ENCODE results near the gene FMO2. TPM values are rescaled to one million over a fixed set of nuclear protein-coding genes. Genes with fewer than 3 reads are reported as not detected.
A peak's percentile ranks its signal among the peaks of the same experiment; 100 is the strongest.

FMO2 gene
- total and polyA plus RNA-seq, 8 donors: 13.7 to 63.4 (median 26.2) TPM

- no peaks in the 10 kb centered on the region for H3K36me3 ChIP-seq
- H3K4me3 ChIP-seq: no peak overlapping the region
- ATAC-seq (no peak), DNase-seq (no peak)
- H3K9me3 ChIP-seq: no peaks in the 10 kb centered on the region
- no peak overlapping the region for H3K27ac ChIP-seq
- H3K27me3 ChIP-seq: no peaks in the 10 kb centered on the region
- intact Hi-C loops (cut with DNase I): no loop called here
- TF ChIP-seq, protein P1, sequence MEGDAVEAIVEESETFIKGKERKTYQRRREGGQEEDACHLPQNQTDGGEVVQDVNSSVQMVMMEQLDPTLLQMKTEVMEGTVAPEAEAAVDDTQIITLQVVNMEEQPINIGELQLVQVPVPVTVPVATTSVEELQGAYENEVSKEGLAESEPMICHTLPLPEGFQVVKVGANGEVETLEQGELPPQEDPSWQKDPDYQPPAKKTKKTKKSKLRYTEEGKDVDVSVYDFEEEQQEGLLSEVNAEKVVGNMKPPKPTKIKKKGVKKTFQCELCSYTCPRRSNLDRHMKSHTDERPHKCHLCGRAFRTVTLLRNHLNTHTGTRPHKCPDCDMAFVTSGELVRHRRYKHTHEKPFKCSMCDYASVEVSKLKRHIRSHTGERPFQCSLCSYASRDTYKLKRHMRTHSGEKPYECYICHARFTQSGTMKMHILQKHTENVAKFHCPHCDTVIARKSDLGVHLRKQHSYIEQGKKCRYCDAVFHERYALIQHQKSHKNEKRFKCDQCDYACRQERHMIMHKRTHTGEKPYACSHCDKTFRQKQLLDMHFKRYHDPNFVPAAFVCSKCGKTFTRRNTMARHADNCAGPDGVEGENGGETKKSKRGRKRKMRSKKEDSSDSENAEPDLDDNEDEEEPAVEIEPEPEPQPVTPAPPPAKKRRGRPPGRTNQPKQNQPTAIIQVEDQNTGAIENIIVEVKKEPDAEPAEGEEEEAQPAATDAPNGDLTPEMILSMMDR (IDR thresholded peaks at IDR 0.05): no peak
- no peaks in the 10 kb centered on the region for H3K4me1 ChIP-seq
These were observed 11.3 kb downstream of the FMO2 start for GRCh38 chr1:171196351-171196750.

GRCh38 chr1:171198081-171198480, 13.0 kb downstream of the FMO2 start:
- no peaks in the 10 kb centered on the region for H3K4me1 ChIP-seq
- ATAC-seq (no peak), DNase-seq (peak in 1 of 4 donors; percentile 58)
- H3K4me3 ChIP-seq: no peak overlapping the region
- no peaks in the 10 kb centered on the region for H3K27me3 ChIP-seq
- no peaks in the 10 kb centered on the region for H3K36me3 ChIP-seq
- TF ChIP-seq, protein P1 (IDR thresholded peaks at IDR 0.05): no peak
- no peak overlapping the region for H3K27ac ChIP-seq
- intact Hi-C loops (cut with DNase I): no loop called here
- H3K9me3 ChIP-seq: no peaks in the 10 kb centered on the region

DNA sequence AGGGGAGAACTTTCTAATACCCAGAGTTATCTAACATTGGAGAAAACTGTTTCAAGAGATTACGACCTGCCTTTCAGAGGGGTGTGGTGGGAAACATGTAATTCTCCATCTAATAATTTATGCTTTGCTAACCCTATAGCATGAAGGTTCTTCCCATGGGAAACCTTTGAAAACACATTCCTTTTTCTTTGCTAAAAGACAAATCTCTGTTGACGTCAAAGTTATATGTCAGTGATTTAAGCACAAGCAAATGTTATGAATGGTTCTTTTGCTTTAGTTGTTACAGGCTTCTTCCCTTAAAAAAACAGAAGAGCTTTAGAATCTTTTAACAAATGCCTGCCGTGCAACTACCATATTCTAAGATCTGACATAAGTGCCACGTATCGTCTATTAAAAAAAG, 19.2 kb downstream of the FMO2 start:
- no peaks in the 10 kb centered on the region for H3K9me3 ChIP-seq
- no peaks in the 10 kb centered on the region for H3K36me3 ChIP-seq
- no peak overlapping the region for H3K4me3 ChIP-seq
- DNase-seq (no peak), ATAC-seq (no peak)
- intact Hi-C loops (cut with DNase I): no loop called here
- TF ChIP-seq, protein P1 (IDR thresholded peaks at IDR 0.05): no peak
- no peaks in the 10 kb centered on the region for H3K4me1 ChIP-seq
- H3K27me3 ChIP-seq: no peaks in the 10 kb centered on the region
- H3K27ac ChIP-seq: no peak overlapping the region

- TF ChIP-seq, protein P1 (IDR thresholded peaks at IDR 0.05): no peak
- ATAC-seq: no peak
- no peaks in the 10 kb centered on the region for H3K9me3 ChIP-seq
- H3K36me3 ChIP-seq: no peaks in the 10 kb centered on the region
- intact Hi-C loops (cut with DNase I): no loop called here
- H3K4me3 ChIP-seq: no peak overlapping the region
- H3K4me1 ChIP-seq: no peaks in the 10 kb centered on the region
- no peaks in the 10 kb centered on the region for H3K27me3 ChIP-seq
- no peak overlapping the region for H3K27ac ChIP-seq
- DNase-seq: no peak
These were observed 21.3 kb downstream of the FMO2 start for GRCh38 chr1:171206204-171206977.

- Histone ChIP-seq H3K27ac (no peak overlapping the region), H3K27me3 (no peaks in the 10 kb centered on the region), H3K36me3 (no peaks in the 10 kb centered on the region), H3K4me1 (no peaks in the 10 kb centered on the region), H3K9me3 (no peaks in the 10 kb centered on the region), H3K4me3 (no peak overlapping the region)
- intact Hi-C loops (cut with DNase I): no loop called here
- DNase-seq (no peak), ATAC-seq (no peak)
- TF ChIP-seq, protein P1 (IDR thresholded peaks at IDR 0.05): no peak
These were observed 21.9 kb downstream of the FMO2 start for GRCh38 chr1:171206978-171207355.
